SW 1271 (cell line): ENCODE data around the gene PRTFDC1.
"Not testable (repeated sequence)": the region's sequence is repeated elsewhere in the genome, so short reads cannot be mapped to it uniquely, and the experiment has no call there.

ENCODE experiments used
- DNase-seq, 2 experiments: peaks; one replicate each; lab custom pipeline; 2025; lab: John Stamatoyannopoulos, UW

Gene PRTFDC1

GRCh38 chr10:24952143-24952706, at the start of gene PRTFDC1:
Gene PRTFDC1 (minus strand): TSS chr10:24952606. CDS start chr10:24952575, 31 bp downstream.
- peak in 1 of 2 experiments; percentile 57 for DNase-seq

GRCh38 chr10:24998044-24998443, 45.6 kb upstream of the PRTFDC1 start:
- DNase-seq, result no peak

GRCh38 chr10:24995072-24995471, 42.7 kb upstream of the PRTFDC1 start:
- no peak for DNase-seq

GRCh38 chr10:24993237-24993958, 41.0 kb upstream of the PRTFDC1 start:
- no peak for DNase-seq

- no peak for DNase-seq
These were observed 40.2 kb upstream of the PRTFDC1 start for GRCh38 chr10:24992512-24993133.

GRCh38 chr10:24991298-24991697, 38.9 kb upstream of the PRTFDC1 start:
- no peak for DNase-seq

- no peak for DNase-seq
These were observed 37.5 kb upstream of the PRTFDC1 start for GRCh38 chr10:24989867-24990266.

- DNase-seq, result no peak
These were observed 36.6 kb upstream of the PRTFDC1 start for GRCh38 chr10:24988831-24989640.

- no peak for DNase-seq
These were observed 32.5 kb upstream of the PRTFDC1 start for GRCh38 chr10:24984906-24985305.

GRCh38 chr10:24983946-24984345, 31.5 kb upstream of the PRTFDC1 start:
- DNase-seq, result no peak

GRCh38 chr10:24983130-24983529, 30.7 kb upstream of the PRTFDC1 start:
- DNase-seq, result no peak

GRCh38 chr10:24982319-24983112, 30.1 kb upstream of the PRTFDC1 start:
- DNase-seq, result no peak

- DNase-seq, result no peak
These were observed 28.8 kb upstream of the PRTFDC1 start for GRCh38 chr10:24981161-24981710.

GRCh38 chr10:24979685-24980084, 27.3 kb upstream of the PRTFDC1 start:
- no peak for DNase-seq

- DNase-seq, result no peak
These were observed 22.6 kb upstream of the PRTFDC1 start for GRCh38 chr10:24974976-24975375.

- no peak for DNase-seq
These were observed 20.8 kb upstream of the PRTFDC1 start for GRCh38 chr10:24973163-24973562.

- DNase-seq, result no peak
These were observed 19.0 kb upstream of the PRTFDC1 start for GRCh38 chr10:24971374-24971773.

- DNase-seq, result no peak
These were observed 17.5 kb upstream of the PRTFDC1 start for GRCh38 chr10:24969841-24970281.

- not testable (repeated sequence) for DNase-seq
These were observed 16.5 kb upstream of the PRTFDC1 start for GRCh38 chr10:24968951-24969350.

- DNase-seq, result no peak
These were observed 15.9 kb upstream of the PRTFDC1 start for GRCh38 chr10:24968349-24968748.

GRCh38 chr10:24966962-24967481, 14.6 kb upstream of the PRTFDC1 start:
- DNase-seq, result no peak
